HG02588 (cell line): ENCODE results near the gene MAP3K4.

Experiments used
- ATAC-seq: cut with Tn5 transposase; IDR thresholded peaks from one replicate; pipeline ENCODE4 v1.9.1; 2021; ENCODE audit warnings: mild to moderate bottlenecking, moderate library complexity; ENCODE audit not compliant: unreplicated experiment

The MAP3K4 gene

DNA sequence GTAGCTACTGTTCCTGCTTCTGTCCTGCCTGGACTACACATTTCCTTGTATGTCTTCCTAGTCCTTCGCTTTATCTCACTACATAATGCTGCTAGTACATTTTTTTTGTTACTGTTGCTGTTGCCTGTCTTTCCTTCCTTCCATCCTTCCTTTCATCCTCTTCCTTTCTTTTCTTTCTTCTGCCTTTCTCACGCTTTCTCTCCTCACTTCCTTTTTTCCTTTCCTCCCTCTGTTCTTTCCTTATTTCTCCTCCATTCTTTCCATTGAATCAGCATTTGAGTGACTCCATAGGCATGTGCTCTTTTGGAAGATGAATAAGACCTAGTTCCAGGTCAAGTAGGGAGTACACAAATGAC is 46.3 kb downstream of the MAP3K4 start:
- no peak for ATAC-seq

DNA sequence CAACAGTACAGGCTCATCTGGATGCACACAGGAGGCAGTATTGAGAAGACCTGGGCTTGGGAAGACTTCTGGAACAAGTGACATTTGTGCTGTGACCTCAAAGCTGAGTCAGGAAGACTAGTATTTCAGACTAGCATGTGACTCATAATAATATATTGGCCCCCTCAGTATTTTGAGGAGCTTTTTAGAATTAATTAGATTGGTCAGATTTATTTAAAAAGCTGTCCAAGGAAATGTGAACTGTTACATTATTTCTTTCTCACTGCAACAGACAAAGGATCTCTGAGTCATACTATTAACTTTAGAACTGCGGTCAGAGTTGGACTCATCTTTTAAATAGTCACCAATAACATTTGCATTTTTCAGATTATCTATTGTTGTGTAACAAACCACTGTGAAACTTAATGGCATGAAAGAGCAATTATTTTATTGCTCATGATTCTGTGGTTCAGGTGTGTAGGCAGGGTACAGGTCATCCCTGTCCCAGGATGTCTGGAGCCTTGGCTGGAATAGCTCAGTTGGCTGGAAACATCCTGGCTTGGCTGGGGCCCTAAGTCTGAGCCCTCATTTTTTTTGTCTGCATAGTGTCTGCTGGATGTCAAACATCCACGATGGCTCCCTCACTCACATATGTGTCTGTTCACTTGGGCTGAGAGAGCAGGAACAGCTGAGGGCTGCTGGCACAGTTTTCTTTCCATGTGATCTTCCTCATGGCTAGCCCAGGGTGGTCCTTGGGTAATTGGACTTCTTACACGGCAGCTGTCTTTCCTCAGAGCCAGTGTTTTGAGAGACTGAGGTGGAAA is 46.9 kb downstream of the MAP3K4 start:
- peak; percentile 85 for ATAC-seq

DNA sequence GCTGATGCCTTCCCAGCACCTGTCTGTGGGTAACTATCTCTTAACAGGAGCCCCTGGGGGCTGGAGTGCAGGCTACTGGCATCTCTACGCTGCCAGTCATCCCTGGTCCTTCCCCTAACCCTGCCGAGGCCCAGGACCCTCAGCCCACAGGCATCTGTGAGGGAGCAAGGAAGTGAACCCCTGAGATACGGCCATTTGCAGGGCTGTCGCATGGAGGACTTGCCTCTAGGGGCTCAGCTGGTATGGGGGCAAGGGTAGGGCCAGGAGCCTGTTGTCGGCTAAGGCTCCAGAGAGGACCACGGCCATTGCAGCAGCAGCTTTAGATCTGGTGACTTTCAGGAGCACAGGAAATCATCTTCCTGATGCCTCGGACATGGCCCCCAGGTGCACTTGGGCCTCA is 49.7 kb downstream of the MAP3K4 start:
- no peak for ATAC-seq

DNA sequence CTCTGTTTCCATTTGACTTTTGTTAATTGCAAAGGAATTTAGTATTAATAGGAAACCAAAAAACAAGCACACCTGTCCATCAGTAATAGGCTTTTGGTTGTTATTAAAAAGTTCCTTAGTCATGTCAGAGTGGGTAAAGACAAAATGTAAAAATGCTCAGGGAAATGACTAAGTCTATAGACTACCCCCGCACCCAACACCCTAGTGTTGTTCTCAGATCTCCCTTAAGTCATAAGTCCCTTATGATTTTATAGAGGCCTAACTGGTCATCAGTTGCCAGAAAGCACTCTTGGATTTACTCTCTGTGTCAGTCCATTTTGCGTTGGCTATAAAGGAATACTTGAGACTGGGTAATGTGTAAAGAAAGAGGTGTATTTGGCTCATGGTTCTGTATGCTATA is 52.8 kb downstream of the MAP3K4 start:
- ATAC-seq = no peak

DNA sequence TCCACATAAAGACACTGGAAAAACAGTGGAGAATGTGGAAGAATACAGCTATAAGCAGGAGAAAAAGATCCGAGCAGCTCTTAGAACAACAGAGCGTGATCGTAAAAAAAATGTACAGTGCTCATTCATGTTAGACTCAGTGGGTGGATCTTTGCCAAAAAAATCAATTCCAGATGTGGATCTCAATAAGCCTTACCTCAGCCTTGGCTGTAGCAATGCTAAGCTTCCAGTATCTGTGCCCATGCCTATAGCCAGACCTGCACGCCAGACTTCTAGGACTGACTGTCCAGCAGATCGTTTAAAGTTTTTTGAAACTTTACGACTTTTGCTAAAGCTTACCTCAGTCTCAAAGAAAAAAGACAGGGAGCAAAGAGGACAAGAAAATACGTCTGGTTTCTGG is 57.1 kb downstream of the MAP3K4 start:
- ATAC-seq = no peak

DNA sequence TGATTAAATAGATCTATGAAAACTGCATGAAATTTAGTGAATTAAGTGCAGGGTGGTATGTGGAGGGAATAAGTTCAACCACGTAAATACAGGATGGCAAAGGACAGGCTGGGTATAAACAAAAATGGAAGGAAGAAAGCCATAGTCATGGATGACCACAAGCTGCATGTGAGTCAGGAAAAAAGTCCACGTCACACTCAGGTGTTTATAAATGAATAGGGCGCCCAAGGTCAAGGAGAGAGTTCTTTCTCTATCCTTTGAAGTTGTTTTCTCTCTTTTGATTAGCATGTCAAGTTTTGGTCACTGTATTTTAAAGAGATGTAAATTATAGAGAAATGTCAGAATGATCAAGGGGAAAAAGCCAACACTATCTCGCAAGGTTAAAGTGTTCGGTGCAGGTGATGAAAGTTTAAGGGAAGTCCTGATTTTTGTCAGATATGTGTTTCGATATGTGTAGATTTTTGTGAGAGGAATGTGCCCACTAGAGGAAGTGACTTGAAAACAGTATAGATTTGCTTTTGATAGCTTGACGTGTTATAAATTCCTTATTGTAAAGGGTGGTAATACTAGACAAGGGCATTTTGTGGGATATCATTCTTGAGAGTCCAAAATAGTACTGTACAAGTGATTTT is 58.7 kb downstream of the MAP3K4 start:
- ATAC-seq = no peak

DNA sequence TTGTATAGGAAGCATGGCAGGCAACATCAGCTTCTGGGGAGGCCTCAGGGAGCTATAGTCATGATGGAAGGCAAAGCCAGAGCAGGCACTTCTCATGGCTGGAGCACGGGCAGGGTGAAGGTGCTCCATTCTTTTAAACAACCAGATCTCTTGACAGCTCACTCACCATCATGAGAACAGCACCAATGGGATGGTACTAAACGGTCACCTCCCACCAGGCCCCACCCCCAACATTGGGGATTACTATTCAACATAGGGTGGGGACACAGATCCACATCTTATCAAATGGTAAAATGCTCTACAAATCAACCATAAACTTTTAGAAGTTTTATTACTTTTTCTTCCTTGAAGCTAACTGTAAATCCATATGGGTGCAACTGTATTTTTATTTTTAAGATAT is 61.5 kb downstream of the MAP3K4 start:
- no peak for ATAC-seq

DNA sequence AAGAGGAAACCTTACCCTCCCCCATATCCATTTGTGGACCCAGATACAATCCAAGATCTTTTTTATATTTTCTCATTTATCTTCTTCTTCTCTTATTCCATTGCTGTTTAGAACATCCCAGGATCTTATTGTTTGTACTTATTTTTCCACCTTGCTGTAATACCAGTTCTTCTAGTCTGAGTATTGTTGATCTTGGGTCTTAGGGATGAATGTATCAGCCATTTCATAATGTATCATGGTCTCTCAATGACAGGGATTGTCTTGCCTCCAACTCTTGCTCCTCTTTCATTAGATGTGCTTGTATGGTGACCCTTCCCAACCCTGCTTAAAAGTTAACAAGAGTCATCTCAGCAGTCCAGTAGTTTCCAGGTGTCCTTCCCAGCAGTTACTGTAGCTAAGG is 63.3 kb downstream of the MAP3K4 start:
- ATAC-seq = no peak

DNA sequence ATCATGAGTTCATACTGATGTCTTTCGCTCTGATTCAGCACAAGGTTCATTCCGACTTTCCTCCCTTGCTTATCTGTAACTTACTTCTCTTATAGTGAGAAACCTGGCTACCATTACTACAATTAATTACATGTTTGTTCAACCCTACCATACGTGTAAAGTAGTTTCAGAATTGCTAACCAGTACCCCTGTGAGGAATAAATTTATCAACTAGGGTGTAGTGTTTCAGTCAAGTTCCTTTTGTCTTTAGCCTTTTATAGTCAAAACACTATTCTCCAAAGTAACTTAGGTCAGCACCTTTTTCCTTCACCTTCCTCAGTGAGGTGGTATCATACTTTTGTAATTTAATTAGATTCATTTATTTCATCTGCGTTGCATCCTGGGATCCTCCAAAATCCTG is 64.9 kb downstream of the MAP3K4 start:
- ATAC-seq = no peak

DNA sequence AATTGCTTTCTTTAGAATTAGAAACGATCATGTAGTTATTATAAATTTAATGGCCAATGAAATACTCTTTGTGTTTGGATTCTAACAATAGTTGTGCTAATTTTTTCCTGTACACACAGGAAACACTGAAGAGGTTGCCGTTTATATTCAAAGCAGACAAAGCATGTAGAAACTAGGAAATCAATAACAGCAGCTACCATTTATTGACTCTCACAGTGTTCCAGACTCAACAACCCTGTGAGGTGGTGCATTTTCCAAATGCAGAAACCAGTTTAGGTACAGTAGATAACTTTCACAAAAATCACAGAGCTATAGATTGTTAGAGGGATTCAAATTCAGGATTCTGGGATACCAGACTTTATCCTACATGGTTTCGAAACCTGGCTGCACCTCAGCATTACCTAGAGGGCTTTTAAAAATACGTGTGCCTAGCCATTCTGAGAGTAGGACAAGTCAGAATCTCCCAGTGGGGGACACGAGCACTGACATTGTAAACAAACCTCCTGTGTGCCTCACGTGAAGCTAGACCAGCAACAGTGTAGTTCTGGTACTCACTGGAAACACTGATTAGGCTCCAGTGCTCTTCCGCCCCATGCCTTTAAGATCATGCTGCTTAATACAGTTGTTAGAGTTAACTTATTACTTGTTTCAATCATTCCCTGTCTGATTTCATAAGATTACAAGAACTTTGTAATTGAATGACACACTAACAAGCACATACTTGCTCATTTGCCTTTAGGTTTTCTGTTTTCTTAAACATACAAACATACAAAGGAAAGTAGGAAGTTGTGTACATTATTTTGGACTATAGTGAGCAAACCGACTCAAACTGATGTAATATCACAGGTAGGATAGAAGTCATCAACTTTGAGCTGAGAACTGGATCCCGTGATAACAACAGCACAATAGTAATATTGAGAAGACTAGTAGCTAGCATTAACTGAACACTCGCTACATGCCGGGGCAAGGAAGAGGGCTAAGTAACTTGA is 65.8 kb downstream of the MAP3K4 start:
- ATAC-seq = no peak

DNA sequence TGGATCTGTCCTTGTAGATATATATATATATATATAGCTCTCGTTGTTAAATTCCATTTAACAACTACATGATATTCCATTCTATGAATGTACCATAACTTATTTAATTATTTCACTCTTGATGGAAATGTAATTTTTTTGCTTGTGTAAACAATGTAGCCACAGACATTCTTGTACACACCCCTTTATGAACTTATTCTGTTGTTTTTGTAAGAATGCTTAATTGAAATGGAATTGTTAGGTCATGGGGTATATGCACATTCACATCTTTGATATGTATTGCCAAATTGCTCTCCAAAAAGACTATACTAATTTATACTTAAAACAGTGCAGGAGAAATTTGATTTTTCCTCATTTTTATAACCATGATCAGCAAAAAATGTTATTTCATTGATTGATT is 67.2 kb downstream of the MAP3K4 start:
- no peak for ATAC-seq

DNA sequence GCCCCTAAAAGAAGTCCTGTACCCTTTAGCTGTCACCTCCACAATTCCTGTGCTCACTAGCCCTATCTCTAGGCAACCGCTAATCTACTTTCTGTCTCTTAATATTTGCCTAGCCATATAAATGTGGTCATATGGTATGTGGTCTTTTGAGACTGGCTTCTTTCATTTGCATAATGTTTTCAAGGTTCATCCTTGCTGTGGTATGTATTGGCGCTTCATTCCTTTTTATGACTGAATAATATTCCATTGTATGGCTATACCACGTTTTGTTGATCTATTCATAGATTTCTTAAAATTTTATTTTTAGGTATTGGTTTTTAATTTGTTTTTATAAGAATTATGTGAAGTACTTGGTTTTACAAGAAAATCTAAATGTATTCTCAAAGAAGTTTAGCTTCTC is 70.0 kb downstream of the MAP3K4 start:
- no peak for ATAC-seq

DNA sequence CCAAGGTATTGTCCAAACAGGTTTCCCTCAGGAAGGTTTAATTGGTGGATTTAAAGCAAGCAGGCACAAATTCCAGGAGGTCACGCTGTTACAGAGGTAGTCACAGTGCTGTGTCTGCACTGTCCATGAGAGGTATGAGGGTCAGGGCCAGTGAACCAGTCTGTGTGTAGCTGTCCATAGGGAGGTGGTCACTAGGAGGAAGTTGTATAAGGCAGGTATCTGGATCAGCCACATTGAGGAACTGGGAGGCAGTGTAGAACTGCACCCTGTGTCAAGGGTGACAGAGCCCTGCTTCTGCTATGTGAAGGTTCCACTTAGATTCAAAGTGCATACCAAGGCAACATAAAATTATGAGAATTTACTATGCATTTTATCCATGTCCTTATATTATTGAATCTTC is 73.3 kb downstream of the MAP3K4 start:
- ATAC-seq = no peak

DNA sequence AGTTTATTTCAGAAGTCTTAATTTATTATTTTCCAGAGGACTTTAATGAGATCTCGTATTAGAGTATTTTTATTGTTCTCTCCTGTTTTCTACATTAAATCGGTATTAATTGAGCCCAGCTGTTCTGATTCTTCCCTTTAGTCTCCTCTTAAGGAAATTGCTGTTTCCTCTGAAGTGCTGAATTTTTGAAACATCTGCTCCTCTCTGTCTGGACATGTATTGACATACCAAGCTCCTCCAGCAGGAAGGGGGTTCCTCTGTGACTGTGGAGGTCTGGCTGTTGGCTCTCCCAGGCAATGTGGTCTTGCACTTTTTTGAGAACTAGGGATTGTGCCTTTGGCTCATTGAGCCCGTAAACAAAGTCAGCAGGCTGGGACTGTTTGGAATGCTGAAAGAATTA is 74.9 kb downstream of the MAP3K4 start:
- ATAC-seq = no peak

DNA sequence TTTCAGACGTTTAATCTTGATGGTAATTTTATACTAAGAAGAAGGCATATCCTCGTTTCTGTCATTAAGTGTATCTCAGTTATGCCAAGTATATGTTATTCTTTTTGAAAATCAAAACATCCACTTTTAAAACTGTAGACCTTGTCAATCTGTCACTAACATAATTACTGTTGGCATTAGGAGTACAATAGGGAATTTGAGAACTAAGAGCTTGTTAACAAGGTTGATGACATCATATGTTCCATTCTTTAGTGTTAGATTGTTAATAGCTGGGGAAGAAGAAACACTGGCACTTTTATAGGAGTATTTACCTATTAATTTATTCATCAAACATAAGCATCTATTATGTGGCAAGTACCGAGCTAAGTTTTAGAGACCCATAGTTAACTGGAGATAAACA is 76.2 kb downstream of the MAP3K4 start:
- ATAC-seq = no peak

DNA sequence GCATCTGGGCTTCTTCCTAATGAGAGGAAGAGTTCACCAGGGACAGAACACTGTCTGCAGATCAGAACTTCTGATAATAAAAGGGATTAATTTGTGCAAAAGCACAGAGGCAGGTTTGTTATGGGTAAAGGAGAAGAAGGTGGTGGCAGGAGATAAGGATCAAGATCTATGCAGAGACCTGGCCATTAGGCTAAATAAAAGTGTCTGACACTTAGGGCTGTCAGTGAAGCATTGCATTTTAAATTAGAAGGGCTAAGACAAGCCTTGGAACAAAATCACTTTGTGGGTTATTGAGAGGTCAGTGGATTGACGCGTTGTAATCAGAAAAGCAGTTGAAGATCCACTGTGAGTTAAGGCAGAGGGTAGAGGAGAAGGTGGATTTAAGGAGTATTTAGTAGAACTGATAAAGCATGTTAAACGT is 76.8 kb downstream of the MAP3K4 start:
- ATAC-seq = no peak

DNA sequence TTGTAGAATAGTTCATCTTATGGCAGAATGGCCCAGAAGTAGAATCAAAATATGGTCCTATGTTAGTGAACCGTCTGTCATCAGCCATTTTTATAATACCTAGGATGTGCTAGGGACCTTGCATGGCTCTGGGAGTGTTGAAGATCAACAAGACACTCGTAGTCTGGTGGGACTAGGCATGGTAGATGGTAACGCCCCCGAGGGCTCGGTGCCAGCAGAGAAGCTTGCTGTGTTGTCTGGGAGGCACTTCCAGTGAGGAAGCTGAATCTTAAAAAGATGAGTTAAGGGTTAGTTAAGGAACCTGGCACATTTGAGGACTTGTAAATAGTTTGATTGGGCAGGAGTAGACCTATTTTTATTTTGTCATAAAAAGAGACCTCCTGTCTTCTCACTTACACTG is 82.4 kb downstream of the MAP3K4 start:
- ATAC-seq = no peak

DNA sequence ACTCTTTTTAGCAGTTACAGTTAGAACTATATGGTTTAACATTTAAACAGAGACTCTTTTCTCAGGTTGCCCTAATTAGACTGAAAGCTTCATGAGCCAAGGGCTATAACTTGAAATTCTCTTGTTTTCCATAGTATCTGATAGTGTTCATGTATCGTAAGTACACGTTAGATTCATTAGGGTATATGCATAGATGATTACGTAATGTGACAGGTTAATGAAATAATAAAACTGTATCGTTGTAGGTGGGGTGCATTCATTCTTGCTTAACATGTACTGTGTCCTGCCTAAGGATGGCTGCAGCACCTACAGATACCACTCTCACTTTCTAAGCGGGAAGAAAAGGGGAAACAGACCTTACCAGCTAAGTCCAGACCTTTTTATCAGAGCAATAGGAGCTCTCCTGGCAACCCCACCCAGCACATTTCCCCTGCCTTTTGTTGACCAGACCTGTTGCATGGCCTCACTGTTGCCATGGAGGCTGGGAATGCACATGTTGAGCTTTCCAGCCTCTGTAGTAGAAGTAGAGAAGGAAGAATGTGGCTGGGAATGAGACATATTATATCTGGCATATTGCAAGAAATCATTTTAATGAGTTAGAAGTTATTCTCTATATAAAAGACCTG is 83.0 kb downstream of the MAP3K4 start:
- ATAC-seq = no peak

DNA sequence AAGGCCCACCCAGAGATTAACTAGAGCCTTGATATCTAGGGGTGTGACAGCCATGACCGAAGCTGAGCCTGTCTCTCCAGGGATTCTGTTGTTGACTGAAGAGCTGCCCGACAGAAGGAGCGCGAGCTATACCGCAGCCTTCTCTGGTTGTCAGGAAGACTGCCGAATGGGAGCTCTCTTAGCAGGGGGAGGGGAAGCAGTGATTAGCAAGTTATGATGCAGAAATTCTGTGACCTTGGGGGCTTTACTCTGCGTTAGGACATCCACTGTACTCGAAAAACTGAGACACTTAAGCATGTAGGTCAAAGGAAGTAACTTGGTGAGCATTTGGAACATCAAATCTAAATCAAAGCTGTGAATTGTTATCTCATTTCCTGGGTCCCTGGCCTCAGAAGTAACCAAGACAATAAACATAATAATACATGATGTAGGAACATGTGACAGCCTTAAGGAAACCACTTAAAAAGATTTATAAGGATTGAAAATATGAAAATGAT is 84.7 kb downstream of the MAP3K4 start:
- no peak for ATAC-seq

DNA sequence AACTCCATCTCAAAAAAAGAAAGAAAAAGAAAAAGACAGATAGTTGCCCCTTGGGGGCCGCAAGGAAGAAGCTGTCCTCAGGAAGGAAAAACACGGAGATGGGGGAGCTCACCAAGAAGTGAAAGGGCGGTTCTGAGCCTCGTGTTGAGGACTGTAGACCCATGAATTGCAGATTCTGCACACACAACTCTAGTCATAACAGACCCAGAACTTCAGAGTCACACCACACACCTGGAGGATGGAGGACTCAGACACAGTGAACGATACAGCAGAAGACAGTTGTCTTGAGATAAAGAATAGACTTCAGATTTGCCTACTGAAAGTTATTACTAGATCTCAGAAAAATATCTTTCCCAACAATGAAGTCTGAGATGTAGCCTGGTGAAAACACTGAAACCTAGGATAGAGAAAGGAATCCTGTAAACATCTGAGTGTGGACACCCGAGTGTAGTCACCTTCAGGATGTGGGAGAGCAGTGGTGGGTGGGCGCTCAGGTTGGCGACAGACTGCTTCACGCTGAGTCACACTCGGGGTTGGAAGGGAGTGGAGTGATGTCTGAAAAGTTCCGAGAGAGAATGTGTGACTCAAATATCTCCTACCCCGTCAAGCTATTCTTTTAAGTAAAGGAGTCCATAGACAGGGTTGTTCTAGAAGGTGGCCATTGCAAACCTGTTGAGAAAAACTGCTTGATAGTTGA is 88.1 kb downstream of the MAP3K4 start:
- ATAC-seq = no peak
